HCT116 (cell line): ENCODE data around the gene RHBDL3.

Source experiments
- ATF3 ChIP-seq: IDR thresholded peaks from 2 replicates; pipeline ENCODE4 v1.6.1; 2012
- CEBPB ChIP-seq: IDR thresholded peaks from 2 replicates; pipeline ENCODE4 v1.6.1; 2012; ENCODE audit warnings: low read depth
- CTCF ChIP-seq, 3 experiments: fragments of 200-600 bp in 1 of 3; sonication (generic) in 1 of 3; IDR thresholded peaks in 2 of 3; conservative IDR thresholded peaks in 1 of 3; 2 replicates each; pipeline ENCODE4 v1.5.1; 2012 to 2017; ENCODE audit warnings: low read depth in 2 of 3, low read length in 2 of 3, antibody characterized with exemption in 1 of 3, borderline replicate concordance in 1 of 3, control low read depth in 1 of 3, mild to moderate bottlenecking in 1 of 3, mixed read lengths in 1 of 3, mixed run types in 1 of 3, moderate library complexity in 1 of 3; ENCODE audit not compliant: insufficient read depth in 1 of 3
- JUND ChIP-seq: IDR thresholded peaks from 2 replicates; pipeline ENCODE4 v1.6.1; 2012
- POLR2A ChIP-seq: IDR thresholded peaks from 2 replicates; pipeline ENCODE4 v1.7.0; 2011; ENCODE audit warnings: borderline replicate concordance; ENCODE audit not compliant: insufficient read depth, insufficient read length; ENCODE audit errors: extremely low read depth
- REST ChIP-seq: IDR thresholded peaks from 2 replicates; pipeline ENCODE4 v1.6.1; 2012; ENCODE audit warnings: low read depth
- SIN3A ChIP-seq: IDR thresholded peaks from 2 replicates; pipeline ENCODE4 v1.6.1; 2012; ENCODE audit warnings: low read depth
- SP1 ChIP-seq: IDR thresholded peaks from 2 replicates; pipeline ENCODE4 v1.6.1; 2012; ENCODE audit warnings: low read depth

GRCh38 chr17:32297424-32297823, 31.8 kb downstream of the RHBDL3 start:
- no peak for TF ChIP-seq CTCF (IDR thresholded peaks at IDR 0.05 in 2 of 3, conservative IDR thresholded peaks at IDR 0.05 in 1 of 3; ENCODE audit: borderline replicate concordance in 1 of 3, insufficient read depth in 1 of 3, low read depth in 2 of 3, low read length in 2 of 3)
- no peak for TF ChIP-seq CEBPB
- no peak for TF ChIP-seq POLR2A
- TF ChIP-seq SIN3A = no peak
- TF ChIP-seq SP1 = no peak
- no peak for TF ChIP-seq ATF3
- TF ChIP-seq JUND = no peak
- TF ChIP-seq REST = no peak
